Tibial artery (tissue), 4 donors: ENCODE results near the gene NR2F1-AS1.

Experiments
- DNase-seq, 2 donors: peaks; one replicate each; pipeline ENCODE4 v3.0.0-alpha.2; 2019
- H3K27ac ChIP-seq, 2 donors: fragments of 200-600 bp; sonication (generic) in 1 of 2; 1 replicate in 1 of 2; 2 replicates in 1 of 2; pipeline ENCODE4 v1.5.1; 2018 to 2019; ENCODE audit warnings: mild to moderate bottlenecking in 1 of 2
- H3K27me3 ChIP-seq, 2 donors: fragments of 200-600 bp; sonication (generic) in 1 of 2; one replicate each; pipeline versions ENCODE4 v1.5.1 to v1.6.0; 2016 to 2019
- H3K36me3 ChIP-seq, 3 donors: fragments of 200-600 bp; sonication (generic) in 2 of 3; one replicate each; pipeline ENCODE4 v1.5.1; 2016 to 2019; ENCODE audit warnings: mild to moderate bottlenecking in 2 of 3
- H3K4me1 ChIP-seq, 4 donors: fragments of 200-600 bp; sonication (generic) in 2 of 4; 1 replicate in 3 of 4; 2 replicates in 1 of 4; pipeline ENCODE4 v1.5.1; 2016 to 2019
- H3K4me3 ChIP-seq, 2 donors: fragments of 200-600 bp; sonication (generic) in 1 of 2; 1 replicate in 1 of 2; 2 replicates in 1 of 2; pipeline ENCODE4 v1.5.1; 2018 to 2019; ENCODE audit warnings: mild to moderate bottlenecking in 2 of 2
- H3K9me3 ChIP-seq, 3 donors: fragments of 200-600 bp; sonication (generic) in 1 of 3; one replicate each; pipeline ENCODE4 v1.5.1; 2016 to 2019
- CTCF ChIP-seq, 2 experiments: fragments of 200-600 bp in 1 of 2; fragments of 450-650 bp in 1 of 2; IDR thresholded peaks; one replicate each; pipeline ENCODE4 v1.5.1; 2017 to 2019; ENCODE audit warnings: antibody characterized with exemption in 2 of 2, mild to moderate bottlenecking in 1 of 2, moderate library complexity in 1 of 2
- intact Hi-C: fragments of 100-400 bp; cut with DNase I; formaldehyde crosslinking; loops from one replicate; pipeline ENCODE4 v1.15.0; 2023; ENCODE audit warnings: low total_unique reads

The NR2F1-AS1 gene

DNA sequence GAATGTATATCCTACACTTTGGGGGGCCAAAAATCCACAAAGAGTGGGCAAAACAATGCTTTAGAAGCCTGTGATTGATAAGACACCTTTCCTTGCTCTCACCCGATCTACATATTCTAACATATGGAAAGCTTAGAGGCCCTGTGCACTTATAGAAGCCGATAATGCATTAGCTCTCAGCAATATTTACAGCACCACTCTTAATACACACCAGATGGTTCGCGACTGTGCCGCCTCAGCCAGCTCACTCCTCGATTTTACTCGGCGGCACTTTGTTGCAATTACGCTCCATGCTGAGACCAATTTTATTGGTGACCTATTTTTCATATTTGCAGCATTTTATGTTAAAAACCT is 20.8 kb upstream of the NR2F1-AS1 start:
- TF ChIP-seq CTCF (IDR thresholded peaks at IDR 0.05): no peak
- Histone ChIP-seq H3K4me3 (no peak overlapping the region), H3K27ac (no peak overlapping the region), H3K4me1 (peaks cover 0 to 9% (median 3%) of the 10 kb centered on the region in 4 donors), H3K27me3 (peaks cover 0 to 82% of the 10 kb centered on the region in 2 donors), H3K9me3 (no peaks in the 10 kb centered on the region), H3K36me3 (no peaks in the 10 kb centered on the region)
- intact Hi-C loops: no loop called here
- no peak for DNase-seq

DNA sequence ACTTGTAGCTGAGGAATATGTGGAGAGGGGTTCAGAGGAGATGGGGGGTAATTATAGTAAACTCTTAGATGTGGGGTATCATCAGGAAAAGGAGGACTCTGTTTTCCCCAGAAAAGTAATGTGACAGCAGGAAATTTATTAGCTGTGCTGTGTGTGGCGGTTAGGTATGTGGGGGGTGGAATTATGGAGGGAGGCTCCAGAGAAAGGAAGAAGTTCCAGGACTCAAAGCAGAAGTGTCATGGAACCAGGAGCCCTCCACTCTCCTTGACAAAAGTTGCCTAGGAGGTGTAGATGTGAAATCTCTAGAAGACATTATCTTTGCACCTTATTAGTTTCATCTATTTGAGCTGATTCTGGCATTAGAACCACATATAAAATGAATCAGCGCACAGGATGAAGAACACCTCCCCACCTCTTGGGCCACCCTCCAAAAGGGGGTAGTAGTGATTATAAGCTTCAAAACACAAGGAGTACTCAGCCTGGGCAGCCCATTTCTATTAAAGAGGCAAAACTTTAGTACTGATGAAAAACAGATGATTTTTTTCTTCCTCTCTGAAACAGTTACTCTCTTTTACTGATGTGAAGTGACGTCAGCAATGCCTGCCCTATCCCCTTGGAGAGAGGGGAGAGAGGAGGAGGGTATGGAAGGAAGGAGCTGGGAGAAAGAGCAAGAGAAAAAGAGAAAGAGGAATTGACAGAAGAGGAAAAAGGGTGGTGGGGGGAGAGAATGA is 20.2 kb upstream of the NR2F1-AS1 start:
- Histone ChIP-seq H3K4me1 (peaks cover 0 to 9% (median 3%) of the 10 kb centered on the region in 4 donors), H3K27ac (no peak overlapping the region), H3K36me3 (no peaks in the 10 kb centered on the region), H3K4me3 (no peak overlapping the region), H3K27me3 (peaks cover 0 to 82% of the 10 kb centered on the region in 2 donors), H3K9me3 (no peaks in the 10 kb centered on the region)
- DNase-seq: no peak
- intact Hi-C loops: no loop called here
- TF ChIP-seq CTCF (IDR thresholded peaks at IDR 0.05): no peak

- Histone ChIP-seq H3K9me3 (no peaks in the 10 kb centered on the region), H3K36me3 (no peaks in the 10 kb centered on the region), H3K27me3 (peaks cover 0 to 79% of the 10 kb centered on the region in 2 donors), H3K4me3 (no peak overlapping the region), H3K4me1 (peaks cover 0 to 9% (median 3%) of the 10 kb centered on the region in 4 donors), H3K27ac (no peak overlapping the region)
- TF ChIP-seq CTCF (IDR thresholded peaks at IDR 0.05): no peak
- intact Hi-C loops: no loop called here
- DNase-seq: no peak
These were observed 19.5 kb upstream of the NR2F1-AS1 start for GRCh38 chr5:93600409-93601070.

DNA sequence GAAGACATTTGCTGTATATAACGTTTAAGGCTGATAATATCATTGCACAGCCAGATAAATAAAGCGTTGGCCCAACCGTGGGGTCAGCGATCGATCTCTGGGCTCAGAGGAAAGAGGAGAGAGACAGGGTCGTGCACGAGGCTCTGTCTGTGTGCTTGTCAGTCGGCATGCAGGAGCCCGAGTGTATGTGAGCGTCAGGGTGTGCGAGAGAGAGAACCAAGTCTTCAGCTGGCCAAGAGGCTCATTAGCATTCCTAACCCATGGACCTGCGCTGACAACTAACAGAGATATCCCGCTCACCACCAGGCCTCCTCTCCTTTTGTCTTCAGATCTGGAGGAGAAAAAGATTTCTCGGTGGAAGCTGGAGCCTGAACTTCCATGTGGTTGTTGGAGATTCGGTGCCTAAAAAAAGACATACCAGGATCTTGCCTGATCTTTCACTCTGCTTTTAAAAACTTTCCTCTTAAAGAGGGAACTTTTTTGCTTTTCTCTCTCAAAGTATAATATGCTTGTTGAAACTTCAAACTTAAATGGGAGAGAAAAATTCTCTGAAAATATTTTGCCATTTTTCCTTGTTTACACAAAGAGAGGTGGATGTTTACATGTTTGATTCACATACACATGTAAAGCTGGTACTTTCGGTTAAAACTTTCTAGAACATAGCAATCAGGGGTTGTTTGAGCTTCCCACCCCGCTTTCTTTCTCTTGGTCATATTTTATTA is 18.5 kb upstream of the NR2F1-AS1 start:
- H3K4me3 ChIP-seq: no peak overlapping the region
- DNase-seq: no peak
- H3K27me3 ChIP-seq: peaks cover 0 to 76% of the 10 kb centered on the region in 2 donors
- no peaks in the 10 kb centered on the region for H3K36me3 ChIP-seq
- no peak for TF ChIP-seq CTCF (IDR thresholded peaks at IDR 0.05)
- H3K4me1 ChIP-seq: peaks cover 0 to 8% (median 3%) of the 10 kb centered on the region in 4 donors
- H3K9me3 ChIP-seq: no peaks in the 10 kb centered on the region
- intact Hi-C loops: no loop called here
- no peak overlapping the region for H3K27ac ChIP-seq

DNA sequence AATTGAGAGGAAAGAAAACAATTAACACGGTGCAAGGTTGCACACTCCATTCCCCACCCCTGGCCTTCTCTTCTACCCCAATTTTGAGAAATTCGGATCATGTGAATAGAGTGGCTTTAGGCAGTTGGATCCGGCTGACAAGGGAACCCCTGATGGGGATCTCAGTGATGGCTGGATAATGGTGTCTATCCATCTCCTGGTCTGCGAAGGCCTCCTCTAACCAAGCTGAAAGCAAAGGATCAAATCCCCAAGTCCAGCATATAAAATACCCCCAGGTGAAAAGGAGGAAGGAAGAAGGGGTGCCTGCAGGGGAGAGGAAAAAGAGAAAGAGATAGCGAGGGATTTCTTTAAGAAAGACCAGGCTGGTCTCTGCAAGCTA is 18.0 kb upstream of the NR2F1-AS1 start:
- no peak for DNase-seq
- Histone ChIP-seq H3K4me3 (no peak overlapping the region), H3K9me3 (no peaks in the 10 kb centered on the region), H3K27ac (no peak overlapping the region), H3K27me3 (peaks cover 0 to 70% of the 10 kb centered on the region in 2 donors), H3K4me1 (peaks cover 0 to 2% (median under 1%) of the 10 kb centered on the region in 4 donors), H3K36me3 (no peaks in the 10 kb centered on the region)
- intact Hi-C loops: no loop called here
- TF ChIP-seq CTCF (IDR thresholded peaks at IDR 0.05): no peak
